Thoracic aorta (tissue), 2 donors: Measurements from ENCODE around the gene DPYD. TPM values are rescaled to one million over a fixed set of nuclear protein-coding genes. Genes with fewer than 3 reads are reported as not detected.

Experiments used
- ATAC-seq: fragments of 150-250 bp; one replicate; pipeline ENCODE4 v1.8.0; 2017; ENCODE audit warnings: low read depth; ENCODE audit not compliant: insufficient number of reproducible peaks, low FRiP score
- DNase-seq: peaks from one replicate; pipeline ENCODE4 v3.0.0-alpha.2; 2020; ENCODE audit warnings: low spot score
- H3K27ac ChIP-seq, 2 donors: fragments of 200-600 bp; sonication (generic); 1 replicate in 1 of 2; 2 replicates in 1 of 2; pipeline ENCODE4 v1.5.1; 2016; ENCODE audit warnings: mild to moderate bottlenecking in 2 of 2, moderate library complexity in 2 of 2
- H3K27me3 ChIP-seq: fragments of 200-600 bp; sonication (generic); replicated peaks from 2 replicates; pipeline ENCODE4 v1.6.0; 2016; ENCODE audit warnings: mild to moderate bottlenecking; ENCODE audit not compliant: insufficient read depth
- H3K36me3 ChIP-seq: fragments of 200-600 bp; sonication (generic); one replicate; pipeline ENCODE4 v1.5.1; 2016
- H3K4me1 ChIP-seq, 2 donors: fragments of 200-600 bp; sonication (generic); 1 replicate in 1 of 2; 2 replicates in 1 of 2; pipeline versions ENCODE4 v1.5.1 to v1.6.0; 2016; ENCODE audit warnings: low read depth in 2 of 2, mild to moderate bottlenecking in 1 of 2; ENCODE audit not compliant: control insufficient read depth in 1 of 2
- H3K4me3 ChIP-seq: fragments of 200-600 bp; sonication (generic); 2 replicates; pipeline ENCODE4 v1.5.1; 2016; ENCODE audit warnings: mild to moderate bottlenecking
- H3K9me3 ChIP-seq: fragments of 200-600 bp; sonication (generic); 2 replicates; pipeline ENCODE4 v1.5.1; 2016
- CTCF ChIP-seq: fragments of 200-600 bp; sonication (generic); IDR thresholded peaks from one replicate; pipeline ENCODE4 v1.5.1; 2019; ENCODE audit warnings: antibody characterized with exemption
- total RNA-seq, 2 donors: library from RNA; depleted of rRNA; stranded (reverse); fragments of >200 nt; gene quantifications; one replicate each; pipeline versions ENCODE4 v1.1.0 to v1.2.3, GENCODE V29; 2016

The DPYD gene
- total RNA-seq, 2 donors from 2014 or later = 29.1 to 44.2 TPM

DNA sequence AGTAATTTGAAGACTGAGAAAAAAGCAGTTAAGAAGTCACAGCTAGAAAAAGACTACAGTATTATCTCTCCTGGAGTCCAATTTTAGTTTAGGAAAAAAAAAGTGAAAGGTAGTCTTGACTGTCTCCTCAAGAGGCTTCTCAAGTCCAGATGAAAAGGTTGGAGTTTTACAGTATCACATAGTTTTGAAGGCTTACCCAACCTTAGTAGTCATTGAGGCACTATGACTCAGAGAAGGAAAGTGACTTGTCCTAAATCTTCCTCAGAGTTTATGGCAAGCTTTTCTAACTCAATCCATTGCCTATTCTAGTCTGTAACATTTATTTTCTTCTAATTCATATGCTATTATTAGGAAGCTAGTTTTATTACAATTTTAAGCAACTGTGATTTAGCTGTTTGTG lies 174.9 kb downstream of the DPYD start:
- Histone ChIP-seq H3K27me3 (no peaks in the 10 kb centered on the region), H3K4me1 (no peaks in the 10 kb centered on the region), H3K9me3 (no peaks in the 10 kb centered on the region), H3K27ac (no peak overlapping the region), H3K36me3 (no peaks in the 10 kb centered on the region), H3K4me3 (no peak overlapping the region)
- DNase-seq (no peak), ATAC-seq (no peak)
- no peak for TF ChIP-seq CTCF

GRCh38 chr1:97744977-97745376 lies 175.9 kb downstream of the DPYD start:
- TF ChIP-seq CTCF = no peak
- DNase-seq = no peak

GRCh38 chr1:97743129-97743528 lies 177.7 kb downstream of the DPYD start:
- Histone ChIP-seq H3K9me3 (no peaks in the 10 kb centered on the region), H3K27ac (no peak overlapping the region), H3K4me1 (peaks cover 0 to 7% of the 10 kb centered on the region in 2 donors), H3K4me3 (no peak overlapping the region), H3K36me3 (no peaks in the 10 kb centered on the region), H3K27me3 (no peaks in the 10 kb centered on the region)
- no peak for TF ChIP-seq CTCF
- DNase-seq = no peak
- no peak for ATAC-seq

More at GRCh38 chr1:97744977-97745376, 175.9 kb downstream of the DPYD start:
- no peak for ATAC-seq
- H3K4me1 ChIP-seq = no peaks in the 10 kb centered on the region
- no peak overlapping the region for H3K4me3 ChIP-seq
- no peak overlapping the region for H3K27ac ChIP-seq
- no peaks in the 10 kb centered on the region for H3K27me3 ChIP-seq
- no peaks in the 10 kb centered on the region for H3K9me3 ChIP-seq
- no peaks in the 10 kb centered on the region for H3K36me3 ChIP-seq

GRCh38 chr1:97740891-97741290 lies 179.9 kb downstream of the DPYD start:
- Histone ChIP-seq H3K4me3 (no peak overlapping the region), H3K9me3 (no peaks in the 10 kb centered on the region), H3K36me3 (no peaks in the 10 kb centered on the region), H3K4me1 (peaks cover 0 to 7% of the 10 kb centered on the region in 2 donors), H3K27ac (no peak overlapping the region), H3K27me3 (no peaks in the 10 kb centered on the region)
- ATAC-seq = no peak
- no peak for DNase-seq
- TF ChIP-seq CTCF = no peak

GRCh38 chr1:97739596-97740103 lies 181.2 kb downstream of the DPYD start:
- no peak for TF ChIP-seq CTCF
- ATAC-seq = no peak

More at GRCh38 chr1:97739596-97740103, 181.2 kb downstream of the DPYD start:
- Histone ChIP-seq H3K4me1 (peaks cover 0 to 7% of the 10 kb centered on the region in 2 donors), H3K27ac (no peak overlapping the region), H3K36me3 (no peaks in the 10 kb centered on the region), H3K4me3 (no peak overlapping the region), H3K9me3 (no peaks in the 10 kb centered on the region), H3K27me3 (no peaks in the 10 kb centered on the region)
- DNase-seq = no peak
